Measurements from ENCODE around the gene POLQ. TPM values are rescaled to one million over a fixed set of nuclear protein-coding genes. Genes with fewer than 3 reads are reported as not detected.

POLQ gene
- total RNA-seq, 4 donors from 2014 or later: 0.07 to 0.24 (median 0.18) TPM; not detected in 1

DNA sequence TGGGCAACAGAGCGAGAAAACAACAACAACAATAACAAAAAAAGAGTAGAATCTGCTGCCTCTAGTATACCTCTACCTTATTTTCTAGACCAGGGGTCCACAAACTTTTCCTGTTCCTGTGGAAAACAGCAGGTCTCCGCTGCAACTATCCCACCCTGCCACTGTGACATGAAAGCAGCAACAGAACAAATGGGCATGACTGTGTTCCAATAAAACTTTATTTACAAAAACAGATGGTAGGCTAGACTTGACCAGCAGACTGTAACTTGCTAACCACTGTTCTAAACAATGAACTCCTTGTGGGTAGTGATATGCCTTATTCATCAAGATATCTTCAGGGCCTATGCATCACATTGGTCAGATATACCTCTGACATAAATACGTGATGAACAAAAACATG lies 25.3 kb downstream of the POLQ start:
- Histone ChIP-seq H3K9me3 (no peaks in the 10 kb centered on the region), H3K4me3 (no peak overlapping the region), H3K4me1 (no peaks in the 10 kb centered on the region), H3K27ac (no peak overlapping the region), H3K36me3 (no peaks in the 10 kb centered on the region), H3K27me3 (no peaks in the 10 kb centered on the region)
- DNase-seq: no peak
- intact Hi-C loops (cut with DNase I; ENCODE audit: low total_unique reads) (no loop called here), in situ Hi-C loops (cut with MboI; ENCODE audit: low sequenced_read_pairs in 4 of 4) (no loop called here)
- no peak for TF ChIP-seq POLR2A (IDR thresholded peaks at IDR 0.05)
- TF ChIP-seq, protein P1, sequence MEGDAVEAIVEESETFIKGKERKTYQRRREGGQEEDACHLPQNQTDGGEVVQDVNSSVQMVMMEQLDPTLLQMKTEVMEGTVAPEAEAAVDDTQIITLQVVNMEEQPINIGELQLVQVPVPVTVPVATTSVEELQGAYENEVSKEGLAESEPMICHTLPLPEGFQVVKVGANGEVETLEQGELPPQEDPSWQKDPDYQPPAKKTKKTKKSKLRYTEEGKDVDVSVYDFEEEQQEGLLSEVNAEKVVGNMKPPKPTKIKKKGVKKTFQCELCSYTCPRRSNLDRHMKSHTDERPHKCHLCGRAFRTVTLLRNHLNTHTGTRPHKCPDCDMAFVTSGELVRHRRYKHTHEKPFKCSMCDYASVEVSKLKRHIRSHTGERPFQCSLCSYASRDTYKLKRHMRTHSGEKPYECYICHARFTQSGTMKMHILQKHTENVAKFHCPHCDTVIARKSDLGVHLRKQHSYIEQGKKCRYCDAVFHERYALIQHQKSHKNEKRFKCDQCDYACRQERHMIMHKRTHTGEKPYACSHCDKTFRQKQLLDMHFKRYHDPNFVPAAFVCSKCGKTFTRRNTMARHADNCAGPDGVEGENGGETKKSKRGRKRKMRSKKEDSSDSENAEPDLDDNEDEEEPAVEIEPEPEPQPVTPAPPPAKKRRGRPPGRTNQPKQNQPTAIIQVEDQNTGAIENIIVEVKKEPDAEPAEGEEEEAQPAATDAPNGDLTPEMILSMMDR (IDR thresholded peaks at IDR 0.05 in 4 of 5, conservative IDR thresholded peaks at IDR 0.05 in 1 of 5): no peak
- ATAC-seq: no peak

DNA sequence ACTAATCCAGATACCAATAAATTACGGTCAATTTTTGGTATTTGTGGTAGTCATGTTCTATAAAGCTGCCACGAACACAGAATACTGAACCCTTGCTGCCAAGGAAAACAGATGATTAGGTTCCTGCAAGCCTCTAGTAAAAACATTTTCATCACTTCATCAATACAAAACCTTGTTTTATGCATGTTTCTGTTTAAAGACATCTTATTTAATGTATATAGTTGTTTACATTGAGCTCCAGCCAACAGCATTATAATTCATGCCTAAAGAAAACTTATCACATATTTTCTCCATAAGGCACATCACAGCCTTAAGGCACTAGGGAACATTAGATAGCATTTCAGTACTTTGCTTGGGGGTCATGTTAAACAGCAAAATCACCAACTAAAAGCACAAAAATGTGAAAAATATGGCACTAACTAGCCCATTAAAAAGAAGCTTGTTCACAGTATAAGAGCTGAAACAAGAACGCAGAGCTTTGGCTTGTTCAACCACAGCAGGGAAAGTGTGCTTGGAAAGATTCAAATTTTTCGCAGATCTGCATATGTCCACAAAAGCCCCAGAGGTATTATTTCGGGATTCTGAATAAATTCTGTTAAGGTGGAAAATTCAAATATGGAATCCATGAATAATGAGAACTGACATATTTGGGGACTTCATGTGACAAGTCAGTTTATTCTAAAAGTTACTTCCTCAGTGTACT lies 27.7 kb downstream of the POLQ start:
- H3K9me3 ChIP-seq: no peaks in the 10 kb centered on the region
- no peak for DNase-seq
- in situ Hi-C loops (cut with MboI; ENCODE audit: low sequenced_read_pairs in 4 of 4): no loop called here
- H3K4me3 ChIP-seq: no peak overlapping the region
- intact Hi-C loops (cut with DNase I; ENCODE audit: low total_unique reads): no loop called here
- H3K27me3 ChIP-seq: no peaks in the 10 kb centered on the region
- no peak for ATAC-seq
- H3K4me1 ChIP-seq: no peaks in the 10 kb centered on the region
- no peaks in the 10 kb centered on the region for H3K36me3 ChIP-seq
- TF ChIP-seq, protein P1 (IDR thresholded peaks at IDR 0.05 in 4 of 5, conservative IDR thresholded peaks at IDR 0.05 in 1 of 5): no peak
- TF ChIP-seq POLR2A (IDR thresholded peaks at IDR 0.05): no peak
- H3K27ac ChIP-seq: no peak overlapping the region

DNA sequence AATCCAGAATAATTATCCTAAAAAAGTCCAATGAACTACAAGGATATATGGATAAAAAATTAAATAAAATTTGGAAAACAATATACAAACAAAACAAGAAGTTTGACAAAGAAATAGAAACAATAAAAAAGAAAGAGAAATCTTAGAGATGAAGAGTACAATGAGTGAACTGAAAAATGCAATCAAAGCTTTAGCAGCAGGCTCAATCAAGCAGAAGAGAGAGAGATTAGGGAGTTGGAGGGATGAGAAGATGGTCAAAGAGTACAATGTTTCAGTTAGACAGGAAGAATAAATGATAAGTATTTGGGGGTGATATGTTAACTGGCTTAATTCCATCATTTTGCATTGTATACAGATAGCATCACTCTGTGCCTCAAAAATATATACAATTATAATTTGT lies 29.9 kb downstream of the POLQ start:
- H3K9me3 ChIP-seq: no peaks in the 10 kb centered on the region

DNA sequence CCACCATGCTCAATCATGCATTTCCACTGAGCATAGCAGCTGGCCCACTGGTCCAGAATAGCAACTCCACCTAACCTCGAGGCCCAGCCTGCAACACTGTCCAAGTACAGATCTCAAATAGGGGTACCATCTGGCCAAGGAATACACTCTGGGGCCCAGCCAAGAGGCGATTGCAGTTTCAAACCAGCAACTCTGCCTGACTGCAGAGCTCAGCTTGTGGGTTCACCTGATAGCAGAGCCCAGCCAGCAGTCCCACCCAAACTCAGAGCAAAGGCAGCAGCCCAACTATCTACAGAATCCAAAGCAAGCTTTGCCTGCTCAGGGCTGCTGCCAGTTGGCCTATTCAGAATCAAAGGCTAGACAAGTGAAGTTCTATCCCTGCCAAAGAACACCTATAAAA lies 30.5 kb downstream of the POLQ start:
- TF ChIP-seq, protein P1 (IDR thresholded peaks at IDR 0.05 in 4 of 5, conservative IDR thresholded peaks at IDR 0.05 in 1 of 5): no peak
- TF ChIP-seq POLR2A (IDR thresholded peaks at IDR 0.05): no peak
- H3K4me3 ChIP-seq: no peak overlapping the region
- DNase-seq (no peak), ATAC-seq (no peak)
- H3K36me3 ChIP-seq: no peaks in the 10 kb centered on the region
- H3K27ac ChIP-seq: no peak overlapping the region
- no peaks in the 10 kb centered on the region for H3K4me1 ChIP-seq
- intact Hi-C loops (cut with DNase I; ENCODE audit: low total_unique reads) (no loop called here), in situ Hi-C loops (cut with MboI; ENCODE audit: low sequenced_read_pairs in 4 of 4) (no loop called here)
- no peaks in the 10 kb centered on the region for H3K9me3 ChIP-seq
- H3K27me3 ChIP-seq: no peaks in the 10 kb centered on the region

More for the DNA sequence above, 29.9 kb downstream of the POLQ start:
- H3K4me3 ChIP-seq: no peak overlapping the region
- no peak overlapping the region for H3K27ac ChIP-seq
- ATAC-seq (no peak), DNase-seq (no peak)
- no peaks in the 10 kb centered on the region for H3K36me3 ChIP-seq
- no peak for TF ChIP-seq POLR2A (IDR thresholded peaks at IDR 0.05)
- TF ChIP-seq, protein P1 (IDR thresholded peaks at IDR 0.05 in 4 of 5, conservative IDR thresholded peaks at IDR 0.05 in 1 of 5): no peak
- H3K27me3 ChIP-seq: no peaks in the 10 kb centered on the region
- intact Hi-C loops (cut with DNase I; ENCODE audit: low total_unique reads): no loop called here
- in situ Hi-C loops (cut with MboI; ENCODE audit: low sequenced_read_pairs in 4 of 4): no loop called here
- H3K4me1 ChIP-seq: no peaks in the 10 kb centered on the region

DNA sequence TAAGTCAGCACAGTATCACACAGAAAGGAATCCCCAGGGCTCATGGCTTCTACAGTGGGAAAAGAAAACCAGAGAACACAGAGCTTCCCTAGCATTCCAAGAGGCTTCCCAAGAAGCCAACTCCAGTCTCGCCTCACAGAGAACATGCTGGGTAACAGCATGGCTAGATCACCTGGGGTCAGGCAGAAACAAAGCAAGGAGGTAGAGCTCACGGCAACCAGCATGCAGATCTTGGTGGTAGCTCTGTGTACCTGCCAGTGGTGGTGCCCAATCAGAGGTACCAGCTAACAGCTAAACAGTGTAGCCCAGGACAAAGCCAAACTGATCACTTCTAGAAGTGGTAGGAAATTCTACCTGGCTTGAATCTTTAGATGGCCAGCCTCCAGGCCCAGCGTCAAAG lies 31.3 kb downstream of the POLQ start:
- Histone ChIP-seq H3K27ac (no peak overlapping the region), H3K4me1 (no peaks in the 10 kb centered on the region), H3K36me3 (no peaks in the 10 kb centered on the region), H3K9me3 (no peaks in the 10 kb centered on the region), H3K4me3 (no peak overlapping the region), H3K27me3 (no peaks in the 10 kb centered on the region)
- in situ Hi-C loops (cut with MboI; ENCODE audit: low sequenced_read_pairs in 4 of 4): no loop called here
- intact Hi-C loops (cut with DNase I; ENCODE audit: low total_unique reads): no loop called here
- TF ChIP-seq, protein P1 (IDR thresholded peaks at IDR 0.05 in 4 of 5, conservative IDR thresholded peaks at IDR 0.05 in 1 of 5): no peak
- no peak for TF ChIP-seq POLR2A (IDR thresholded peaks at IDR 0.05)
- no peak for ATAC-seq
- no peak for DNase-seq

Measured in gastrocnemius medialis (tissue), 4 donors.